HG03066 (cell line): ENCODE measurements around the gene C16orf46.

Experiments used
- ATAC-seq: cut with Tn5 transposase; IDR thresholded peaks from one replicate; pipeline ENCODE4 v1.9.1; 2021; ENCODE audit warnings: low read depth; ENCODE audit not compliant: unreplicated experiment

Gene C16orf46

DNA sequence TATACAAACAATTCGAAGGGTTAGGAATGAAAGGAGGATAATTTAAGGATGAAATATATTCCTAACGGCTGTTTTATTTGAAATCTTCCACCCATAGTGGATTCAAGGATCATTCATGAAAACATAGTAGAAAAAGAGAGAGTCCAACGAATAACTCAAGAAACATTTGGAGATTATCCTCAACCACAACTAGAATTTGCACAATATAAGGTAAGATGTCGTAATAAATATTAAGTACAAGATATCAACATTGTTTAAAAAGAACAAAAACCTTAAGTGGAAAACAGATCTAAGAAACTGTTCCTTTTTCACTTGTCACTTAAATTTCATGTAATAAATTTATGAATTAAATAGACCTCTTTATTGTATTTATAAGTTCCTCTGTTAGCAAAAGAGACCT, 50.6 kb downstream of the C16orf46 start:
- ATAC-seq = no peak

DNA sequence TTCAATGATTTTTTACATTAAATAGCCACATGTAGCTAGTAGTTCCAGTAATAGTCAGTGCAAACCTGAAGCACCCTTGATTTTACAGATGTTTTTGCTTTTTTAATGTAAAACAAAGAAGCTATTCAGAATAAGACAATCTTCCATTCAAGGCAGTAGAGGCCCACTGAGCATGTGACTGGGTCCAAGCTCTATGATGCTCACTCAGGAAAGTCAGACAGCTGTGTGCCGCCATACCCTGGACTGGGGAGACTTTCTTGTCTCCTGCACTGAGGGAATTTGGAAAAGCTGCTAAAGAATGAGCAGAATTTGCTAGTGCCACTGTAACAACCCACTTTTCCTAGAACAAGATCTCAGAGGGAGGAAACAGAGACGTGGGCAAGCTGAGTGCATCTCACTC, 58.5 kb downstream of the C16orf46 start:
- ATAC-seq = no peak

DNA sequence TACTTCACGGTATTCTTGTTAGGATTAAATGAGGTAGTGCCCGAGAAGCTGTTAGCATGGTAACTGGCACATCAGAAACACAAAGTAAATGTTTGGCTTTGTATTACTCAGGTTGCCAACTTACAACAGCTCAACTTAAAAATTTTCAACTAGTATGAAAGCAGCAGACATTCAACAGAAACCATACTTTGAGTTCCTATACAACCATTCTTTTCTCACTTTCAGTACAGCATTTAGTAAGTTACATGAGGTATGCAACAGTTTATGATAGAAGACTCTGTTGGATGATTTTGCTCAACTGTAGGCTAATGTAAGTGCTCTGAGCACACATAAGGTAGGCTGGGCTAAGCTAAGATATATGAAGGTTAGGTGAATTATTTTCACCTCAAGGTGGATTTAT, 62.4 kb downstream of the C16orf46 start:
- no peak for ATAC-seq

DNA sequence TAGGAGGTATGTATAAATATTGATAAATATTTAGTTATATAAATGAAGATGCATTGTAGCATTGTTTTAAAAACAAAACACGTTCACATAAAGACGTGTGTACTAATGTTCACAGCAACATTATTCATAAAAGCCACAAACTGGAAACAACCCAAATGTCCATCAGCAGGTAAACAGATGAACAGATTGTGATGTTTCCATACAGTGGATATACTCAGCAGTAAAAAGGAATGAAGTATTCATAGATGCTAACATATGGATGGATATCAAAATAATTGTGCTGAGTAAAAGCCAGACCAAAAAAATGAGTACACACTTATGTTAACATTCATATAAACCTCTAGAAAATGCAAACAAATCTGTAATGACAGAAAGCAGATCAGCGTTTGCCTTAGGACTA, 64.1 kb downstream of the C16orf46 start:
- ATAC-seq = no peak
